Activated CD8-positive, alpha-beta memory T cell treated with anti-CD3 and anti-CD28 coated beads for 48 hours (primary cell): Measurements from ENCODE around the gene NMNAT3.
"Not testable (repeated sequence)": the region's sequence is repeated elsewhere in the genome, so short reads cannot be mapped to it uniquely, and the experiment has no call there.

Experiments used
- DNase-seq, 3 experiments: peaks; one replicate each; pipeline ENCODE4 v3.0.0-alpha.2; 2020; ENCODE audit warnings: low read depth in 2 of 3, low spot score in 2 of 3

The NMNAT3 gene

GRCh38 chr3:139639662-139640061, 38.1 kb downstream of the NMNAT3 start:
- DNase-seq: no peak

GRCh38 chr3:139638518-139638917, 39.3 kb downstream of the NMNAT3 start:
- no peak for DNase-seq

- DNase-seq: no peak
Observed at GRCh38 chr3:139636511-139636910, 41.3 kb downstream of the NMNAT3 start.

- DNase-seq: no peak
Observed at GRCh38 chr3:139634111-139634635, 43.6 kb downstream of the NMNAT3 start.

- DNase-seq: no peak
Observed at GRCh38 chr3:139633511-139633910, 44.3 kb downstream of the NMNAT3 start.

- no peak for DNase-seq
Observed at GRCh38 chr3:139630542-139630941, 47.2 kb downstream of the NMNAT3 start.

- no peak for DNase-seq
Observed at GRCh38 chr3:139629033-139629432, 48.7 kb downstream of the NMNAT3 start.

- DNase-seq: no peak
Observed at GRCh38 chr3:139627759-139628158, 50.0 kb downstream of the NMNAT3 start.

GRCh38 chr3:139620438-139620837, 57.3 kb downstream of the NMNAT3 start:
- DNase-seq: no peak

GRCh38 chr3:139619484-139619883, 58.3 kb downstream of the NMNAT3 start:
- no peak for DNase-seq

GRCh38 chr3:139617672-139618268, 60.0 kb downstream of the NMNAT3 start:
- DNase-seq: no peak

- DNase-seq: no peak
Observed at GRCh38 chr3:139611528-139611927, 66.2 kb downstream of the NMNAT3 start.

GRCh38 chr3:139610886-139611285, 66.9 kb downstream of the NMNAT3 start:
- no peak for DNase-seq

- no peak for DNase-seq
Observed at GRCh38 chr3:139608924-139609323, 68.8 kb downstream of the NMNAT3 start.

- no peak for DNase-seq
Observed at GRCh38 chr3:139608108-139608380, 69.7 kb downstream of the NMNAT3 start.

GRCh38 chr3:139607257-139608107, 70.3 kb downstream of the NMNAT3 start:
- DNase-seq: no peak

- no peak for DNase-seq
Observed at GRCh38 chr3:139602003-139602402, 75.8 kb downstream of the NMNAT3 start.

- DNase-seq: no peak
Observed at GRCh38 chr3:139601191-139601961, 76.4 kb downstream of the NMNAT3 start.

- no peak for DNase-seq
Observed at GRCh38 chr3:139597947-139598346, 79.8 kb downstream of the NMNAT3 start.

GRCh38 chr3:139591186-139591585, 86.6 kb downstream of the NMNAT3 start:
- DNase-seq: not testable (repeated sequence)

- no peak for DNase-seq
Observed at GRCh38 chr3:139588450-139588849, 89.3 kb downstream of the NMNAT3 start.

GRCh38 chr3:139587797-139588196, 90.0 kb downstream of the NMNAT3 start:
- no peak for DNase-seq
